Stimulated activated CD4-positive, alpha-beta T cell treated with anti-CD3 and anti-CD28 coated beads, Interleukin-4, amount 100 ng/mL, for 24 hours (primary cell): ENCODE measurements around the gene PCK2.

Source experiments
- DNase-seq: peaks from one replicate; pipeline ENCODE4 v3.0.0-alpha.2; 2020

Gene PCK2

GRCh38 chr14:24077086-24077485 is 17.0 kb upstream of the PCK2 start:
- DNase-seq, result no peak

- DNase-seq, result no peak
These were observed 16.0 kb upstream of the PCK2 start for GRCh38 chr14:24078146-24078545.

- no peak for DNase-seq
These were observed 14.5 kb upstream of the PCK2 start for GRCh38 chr14:24079491-24080141.

GRCh38 chr14:24080142-24080530 is 14.0 kb upstream of the PCK2 start:
- DNase-seq, result no peak

GRCh38 chr14:24080888-24081738 is 13.0 kb upstream of the PCK2 start:
- DNase-seq, result peak; percentile 72

- no peak for DNase-seq
These were observed 12.3 kb upstream of the PCK2 start for GRCh38 chr14:24081739-24082211.

- no peak for DNase-seq
These were observed 11.6 kb upstream of the PCK2 start for GRCh38 chr14:24082411-24083080.

- DNase-seq, result no peak
These were observed 10.6 kb upstream of the PCK2 start for GRCh38 chr14:24083462-24083861.

GRCh38 chr14:24084440-24084839 is 9.7 kb upstream of the PCK2 start:
- no peak for DNase-seq

GRCh38 chr14:24085215-24085614 is 8.9 kb upstream of the PCK2 start:
- DNase-seq, result no peak

- no peak for DNase-seq
These were observed 7.7 kb upstream of the PCK2 start for GRCh38 chr14:24086193-24086955.

GRCh38 chr14:24087004-24087403 is 7.1 kb upstream of the PCK2 start:
- DNase-seq, result no peak

- no peak for DNase-seq
These were observed 6.0 kb upstream of the PCK2 start for GRCh38 chr14:24088095-24088494.

- DNase-seq, result no peak
These were observed 4.2 kb upstream of the PCK2 start for GRCh38 chr14:24089890-24090289.

GRCh38 chr14:24092110-24092504 is 2.0 kb upstream of the PCK2 start:
- DNase-seq, result no peak

GRCh38 chr14:24092505-24093206 is 1.5 kb upstream of the PCK2 start:
- no peak for DNase-seq

- DNase-seq, result no peak
These were observed 757 bp upstream of the PCK2 start for GRCh38 chr14:24093207-24093900.

GRCh38 chr14:24094841-24095270 is 745 bp downstream of the PCK2 start:
- DNase-seq, result peak; percentile 20

- peak; percentile 72 for DNase-seq
These were observed 1.4 kb downstream of the PCK2 start for GRCh38 chr14:24095271-24096068.

GRCh38 chr14:24096545-24097181 is 2.6 kb downstream of the PCK2 start:
- no peak for DNase-seq
